ENCODE data around the gene PRDM16. TPM values are rescaled to one million over a fixed set of nuclear protein-coding genes. Genes with fewer than 3 reads are reported as not detected.

The PRDM16 gene
- polyA plus RNA-seq, 1 of the 3 experiments (the other 2 are of a cell fraction), result not detected

DNA sequence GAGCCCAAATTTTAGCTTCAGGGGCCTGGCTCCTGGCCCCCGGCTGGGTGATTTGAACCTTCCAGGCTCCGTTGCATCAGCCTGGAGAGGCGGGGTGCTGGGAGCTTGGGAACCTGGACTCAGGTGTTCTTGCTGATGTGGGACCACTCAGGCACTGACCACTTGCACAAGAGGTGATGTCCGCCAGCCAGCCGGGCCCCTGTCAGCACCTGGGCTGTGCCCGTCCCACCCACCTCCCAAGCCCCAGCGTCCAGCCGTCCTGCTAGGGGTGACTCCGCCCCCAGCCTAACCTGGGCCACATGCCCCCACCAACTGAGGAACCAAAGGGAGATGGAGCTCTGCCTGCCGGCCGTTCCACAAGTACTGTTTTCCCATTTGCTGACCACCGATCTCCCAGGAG lies 338.0 kb downstream of the PRDM16 start:
- Histone ChIP-seq H3K9ac (no peak overlapping the region), H3K4me3 (ENCODE audit: low read depth in 2 of 2, low read length in 1 of 2) (no peak overlapping the region), H3K27ac (ENCODE audit: low read depth in 2 of 2, low read length in 1 of 2) (no peak overlapping the region), H3K9me3 (no peaks in the 10 kb centered on the region), H4K20me1 (ENCODE audit: insufficient read depth) (no peaks in the 10 kb centered on the region), H3K4me2 (no peak overlapping the region), H3K9me2 (no peaks in the 10 kb centered on the region), H3K27me3 (ENCODE audit: insufficient read depth) (peaks cover 19% of the 10 kb centered on the region; the same call in 1 of the 2 replicates), H3K36me3 (replicated peaks in 1 of 2; ENCODE audit: control insufficient read depth in 1 of 2, insufficient read depth in 2 of 2, low read length in 1 of 2) (no peaks in the 10 kb centered on the region), H3F3A (replicated peaks; ENCODE audit: insufficient read depth) (no peaks in the 10 kb centered on the region), H2AFZ (ENCODE audit: low read depth) (no peak overlapping the region), H3K79me2 (ENCODE audit: insufficient read depth) (no peaks in the 10 kb centered on the region), H3K4me1 (ENCODE audit: control insufficient read depth in 1 of 2, insufficient read depth in 2 of 2, low read depth in 1 of 2, low read length in 1 of 2) (no peaks in the 10 kb centered on the region)
- TF ChIP-seq ELF1 (IDR thresholded peaks at IDR 0.05), result no peak
- no peak for TF ChIP-seq RXRA (IDR thresholded peaks at IDR 0.05; ENCODE audit: borderline replicate concordance, low read depth)
- TF ChIP-seq RCOR1 (IDR thresholded peaks at IDR 0.05; ENCODE audit: low read length), result no peak
- no peak for TF ChIP-seq MEF2A (IDR thresholded peaks at IDR 0.05; ENCODE audit: borderline replicate concordance, low read depth)
- TF ChIP-seq, protein P1, sequence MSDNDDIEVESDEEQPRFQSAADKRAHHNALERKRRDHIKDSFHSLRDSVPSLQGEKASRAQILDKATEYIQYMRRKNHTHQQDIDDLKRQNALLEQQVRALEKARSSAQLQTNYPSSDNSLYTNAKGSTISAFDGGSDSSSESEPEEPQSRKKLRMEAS (IDR thresholded peaks at IDR 0.05; ENCODE audit: low read depth), result no peak
- TF ChIP-seq TEAD4 (IDR thresholded peaks at IDR 0.05; ENCODE audit: borderline replicate concordance, insufficient read depth), result no peak
- no peak for TF ChIP-seq NFIC (IDR thresholded peaks at IDR 0.05; ENCODE audit: borderline replicate concordance)
- TF ChIP-seq, protein P2, sequence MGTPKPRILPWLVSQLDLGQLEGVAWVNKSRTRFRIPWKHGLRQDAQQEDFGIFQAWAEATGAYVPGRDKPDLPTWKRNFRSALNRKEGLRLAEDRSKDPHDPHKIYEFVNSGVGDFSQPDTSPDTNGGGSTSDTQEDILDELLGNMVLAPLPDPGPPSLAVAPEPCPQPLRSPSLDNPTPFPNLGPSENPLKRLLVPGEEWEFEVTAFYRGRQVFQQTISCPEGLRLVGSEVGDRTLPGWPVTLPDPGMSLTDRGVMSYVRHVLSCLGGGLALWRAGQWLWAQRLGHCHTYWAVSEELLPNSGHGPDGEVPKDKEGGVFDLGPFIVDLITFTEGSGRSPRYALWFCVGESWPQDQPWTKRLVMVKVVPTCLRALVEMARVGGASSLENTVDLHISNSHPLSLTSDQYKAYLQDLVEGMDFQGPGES (IDR thresholded peaks at IDR 0.05; ENCODE audit: low read depth, low read length), result no peak
- no peak for TF ChIP-seq GABPA (IDR thresholded peaks at IDR 0.05; ENCODE audit: low read depth)
- no peak for TF ChIP-seq CHD2 (IDR thresholded peaks at IDR 0.05; ENCODE audit: low read length, partially characterized antibody)
- TF ChIP-seq FOXM1 (IDR thresholded peaks at IDR 0.05; ENCODE audit: low read depth), result no peak
- TF ChIP-seq YY1 (IDR thresholded peaks at IDR 0.05; ENCODE audit: low read depth), result no peak
- TF ChIP-seq FOSL2 (IDR thresholded peaks at IDR 0.05; ENCODE audit: borderline replicate concordance, low read depth), result no peak
- TF ChIP-seq SIN3A (IDR thresholded peaks at IDR 0.05; ENCODE audit: borderline replicate concordance, low read depth, low read length), result no peak
- ChIA-PET POLR2A (no interaction called here), CTCF (no interaction called here)
- no peak for DNase-seq
- no CpG with 5 or more reads among the region's 12 CpGs for WGBS (ENCODE audit: low lambda C conversion rate)

DNA sequence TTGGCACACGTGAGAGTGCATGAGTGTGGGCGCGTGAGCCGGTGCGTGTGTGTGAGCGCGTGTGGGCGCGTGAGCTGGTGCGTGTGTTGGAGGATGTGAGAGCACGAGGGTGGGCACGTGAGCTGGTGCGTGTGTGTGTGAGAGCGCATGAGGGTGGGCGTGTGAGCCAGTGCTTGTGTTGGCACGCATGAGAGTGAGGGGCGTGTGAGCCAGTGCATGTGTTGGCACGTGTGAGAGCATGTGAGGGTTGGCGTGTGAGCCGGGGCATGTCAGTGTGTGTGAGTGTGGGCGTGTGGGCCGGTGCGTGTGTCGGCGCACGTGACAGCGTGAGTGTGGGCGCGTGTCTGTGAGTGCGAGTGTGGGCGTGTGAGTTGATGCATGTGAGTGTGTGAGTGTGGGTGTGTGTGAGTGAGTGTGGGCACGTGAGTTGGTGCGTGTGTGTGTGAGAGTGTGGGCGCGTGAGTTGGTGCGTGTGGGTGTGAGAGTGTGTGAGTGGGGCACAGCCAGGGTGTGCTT lies 339.8 kb downstream of the PRDM16 start:
- WGBS (ENCODE audit: low lambda C conversion rate), result 79% methylated on average over 36 of the region's 36 CpGs
- Histone ChIP-seq H3K9ac (no peak overlapping the region), H3K4me3 (ENCODE audit: low read depth in 2 of 2, low read length in 1 of 2) (no peak overlapping the region), H3F3A (replicated peaks; ENCODE audit: insufficient read depth) (no peaks in the 10 kb centered on the region), H3K36me3 (replicated peaks in 1 of 2; ENCODE audit: control insufficient read depth in 1 of 2, insufficient read depth in 2 of 2, low read length in 1 of 2) (no peaks in the 10 kb centered on the region), H3K27ac (ENCODE audit: low read depth in 2 of 2, low read length in 1 of 2) (no peak overlapping the region), H4K20me1 (ENCODE audit: insufficient read depth) (no peaks in the 10 kb centered on the region), H2AFZ (ENCODE audit: low read depth) (no peak overlapping the region), H3K4me2 (no peak overlapping the region), H3K9me3 (no peaks in the 10 kb centered on the region), H3K4me1 (ENCODE audit: control insufficient read depth in 1 of 2, insufficient read depth in 2 of 2, low read depth in 1 of 2, low read length in 1 of 2) (no peaks in the 10 kb centered on the region), H3K27me3 (ENCODE audit: insufficient read depth) (peaks cover 25% of the 10 kb centered on the region; the same call in 1 of the 2 replicates), H3K79me2 (ENCODE audit: insufficient read depth) (no peaks in the 10 kb centered on the region), H3K9me2 (no peaks in the 10 kb centered on the region)
- ChIA-PET CTCF (interaction anchor here (1.1 kb wide), 1 partner anchor 8 kb away, joined by 3 read pairs; no protein-coding TSS in a partner anchor), POLR2A (no interaction called here)
- no peak for DNase-seq
- TF ChIP-seq TCF12 (IDR thresholded peaks at IDR 0.05), result no peak
- TF ChIP-seq NFIC (IDR thresholded peaks at IDR 0.05; ENCODE audit: borderline replicate concordance), result no peak
- no peak for TF ChIP-seq RCOR1 (IDR thresholded peaks at IDR 0.05; ENCODE audit: low read length)
- no peak for TF ChIP-seq CHD2 (IDR thresholded peaks at IDR 0.05; ENCODE audit: low read length, partially characterized antibody)
- TF ChIP-seq, protein P3, sequence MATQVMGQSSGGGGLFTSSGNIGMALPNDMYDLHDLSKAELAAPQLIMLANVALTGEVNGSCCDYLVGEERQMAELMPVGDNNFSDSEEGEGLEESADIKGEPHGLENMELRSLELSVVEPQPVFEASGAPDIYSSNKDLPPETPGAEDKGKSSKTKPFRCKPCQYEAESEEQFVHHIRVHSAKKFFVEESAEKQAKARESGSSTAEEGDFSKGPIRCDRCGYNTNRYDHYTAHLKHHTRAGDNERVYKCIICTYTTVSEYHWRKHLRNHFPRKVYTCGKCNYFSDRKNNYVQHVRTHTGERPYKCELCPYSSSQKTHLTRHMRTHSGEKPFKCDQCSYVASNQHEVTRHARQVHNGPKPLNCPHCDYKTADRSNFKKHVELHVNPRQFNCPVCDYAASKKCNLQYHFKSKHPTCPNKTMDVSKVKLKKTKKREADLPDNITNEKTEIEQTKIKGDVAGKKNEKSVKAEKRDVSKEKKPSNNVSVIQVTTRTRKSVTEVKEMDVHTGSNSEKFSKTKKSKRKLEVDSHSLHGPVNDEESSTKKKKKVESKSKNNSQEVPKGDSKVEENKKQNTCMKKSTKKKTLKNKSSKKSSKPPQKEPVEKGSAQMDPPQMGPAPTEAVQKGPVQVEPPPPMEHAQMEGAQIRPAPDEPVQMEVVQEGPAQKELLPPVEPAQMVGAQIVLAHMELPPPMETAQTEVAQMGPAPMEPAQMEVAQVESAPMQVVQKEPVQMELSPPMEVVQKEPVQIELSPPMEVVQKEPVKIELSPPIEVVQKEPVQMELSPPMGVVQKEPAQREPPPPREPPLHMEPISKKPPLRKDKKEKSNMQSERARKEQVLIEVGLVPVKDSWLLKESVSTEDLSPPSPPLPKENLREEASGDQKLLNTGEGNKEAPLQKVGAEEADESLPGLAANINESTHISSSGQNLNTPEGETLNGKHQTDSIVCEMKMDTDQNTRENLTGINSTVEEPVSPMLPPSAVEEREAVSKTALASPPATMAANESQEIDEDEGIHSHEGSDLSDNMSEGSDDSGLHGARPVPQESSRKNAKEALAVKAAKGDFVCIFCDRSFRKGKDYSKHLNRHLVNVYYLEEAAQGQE (IDR thresholded peaks at IDR 0.05; ENCODE audit: low read depth, low read length), result no peak
- no peak for TF ChIP-seq GABPA (IDR thresholded peaks at IDR 0.05; ENCODE audit: low read depth)

Measured in SK-N-SH (cell line).